ENCODE measurements around the gene SLC43A1. TPM values are rescaled to one million over a fixed set of nuclear protein-coding genes. Genes with fewer than 3 reads are reported as not detected.
"Not testable (repeated sequence)": the region's sequence is repeated elsewhere in the genome, so short reads cannot be mapped to it uniquely, and the experiment has no call there.

The SLC43A1 gene
- total RNA-seq, 1 donor from 2014 or later: 16.2 TPM

GRCh38 chr11:57458060-57458409 lies 57.5 kb downstream of the SLC43A1 start:
- DNase-seq (ENCODE audit: extremely low spot score, unreplicated experiment): no peak
- no peak overlapping the region for H3K27ac Mint-ChIP-seq (ENCODE audit: unreplicated experiment)
- no peaks in the 10 kb centered on the region for H3K36me3 Mint-ChIP-seq (ENCODE audit: unreplicated experiment)
- peak overlapping the region; percentile 42 for H3K4me3 Mint-ChIP-seq (ENCODE audit: unreplicated experiment)
- peaks cover 22% of the 10 kb centered on the region for H3K4me1 Mint-ChIP-seq (ENCODE audit: unreplicated experiment)
- peaks cover 53% of the 10 kb centered on the region for H3K27me3 Mint-ChIP-seq (ENCODE audit: unreplicated experiment)
- no peak for TF ChIP-seq CTCF (IDR thresholded peaks at IDR 0.05)
- H3K9me3 Mint-ChIP-seq (ENCODE audit: unreplicated experiment): no peaks in the 10 kb centered on the region

- peaks cover 22% of the 10 kb centered on the region for H3K4me1 Mint-ChIP-seq (ENCODE audit: unreplicated experiment)
- H3K9me3 Mint-ChIP-seq (ENCODE audit: unreplicated experiment): no peaks in the 10 kb centered on the region
- H3K27me3 Mint-ChIP-seq (ENCODE audit: unreplicated experiment): peaks cover 53% of the 10 kb centered on the region
- DNase-seq (ENCODE audit: extremely low spot score, unreplicated experiment): no peak
- no peak for TF ChIP-seq CTCF (IDR thresholded peaks at IDR 0.05)
- peak overlapping the region; percentile 56 for H3K4me3 Mint-ChIP-seq (ENCODE audit: unreplicated experiment)
- H3K36me3 Mint-ChIP-seq (ENCODE audit: unreplicated experiment): no peaks in the 10 kb centered on the region
- no peak overlapping the region for H3K27ac Mint-ChIP-seq (ENCODE audit: unreplicated experiment)
Measured at GRCh38 chr11:57457643-57458023, 57.9 kb downstream of the SLC43A1 start.

- Mint-ChIP-seq H3K4me1 (ENCODE audit: unreplicated experiment) (peaks cover 22% of the 10 kb centered on the region), H3K4me3 (ENCODE audit: unreplicated experiment) (peak overlapping the region; percentile 56), H3K27ac (ENCODE audit: unreplicated experiment) (no peak overlapping the region), H3K27me3 (ENCODE audit: unreplicated experiment) (peaks cover 54% of the 10 kb centered on the region), H3K36me3 (ENCODE audit: unreplicated experiment) (no peaks in the 10 kb centered on the region), H3K9me3 (ENCODE audit: unreplicated experiment) (no peaks in the 10 kb centered on the region)
- peak; percentile 99 for TF ChIP-seq CTCF (IDR thresholded peaks at IDR 0.05)
- peak; percentile 95 for DNase-seq (ENCODE audit: extremely low spot score, unreplicated experiment)
Measured at GRCh38 chr11:57456960-57457642, 58.4 kb downstream of the SLC43A1 start.

GRCh38 chr11:57453543-57454177 lies 61.8 kb downstream of the SLC43A1 start:
- Mint-ChIP-seq H3K4me1 (ENCODE audit: unreplicated experiment) (peaks cover 9% of the 10 kb centered on the region), H3K27ac (ENCODE audit: unreplicated experiment) (no peak overlapping the region), H3K27me3 (ENCODE audit: unreplicated experiment) (peaks cover 53% of the 10 kb centered on the region), H3K4me3 (ENCODE audit: unreplicated experiment) (no peak overlapping the region), H3K36me3 (ENCODE audit: unreplicated experiment) (no peaks in the 10 kb centered on the region), H3K9me3 (ENCODE audit: unreplicated experiment) (no peaks in the 10 kb centered on the region)
- DNase-seq (ENCODE audit: extremely low spot score, unreplicated experiment): no peak
- no peak for TF ChIP-seq CTCF (IDR thresholded peaks at IDR 0.05)

- Mint-ChIP-seq H3K4me3 (ENCODE audit: unreplicated experiment) (no peak overlapping the region), H3K27me3 (ENCODE audit: unreplicated experiment) (peaks cover 33% of the 10 kb centered on the region), H3K36me3 (ENCODE audit: unreplicated experiment) (no peaks in the 10 kb centered on the region), H3K27ac (ENCODE audit: unreplicated experiment) (no peak overlapping the region), H3K9me3 (ENCODE audit: unreplicated experiment) (no peaks in the 10 kb centered on the region), H3K4me1 (ENCODE audit: unreplicated experiment) (no peaks in the 10 kb centered on the region)
- no peak for TF ChIP-seq CTCF (IDR thresholded peaks at IDR 0.05)
- no peak for DNase-seq (ENCODE audit: extremely low spot score, unreplicated experiment)
Measured at GRCh38 chr11:57446055-57446454, 69.4 kb downstream of the SLC43A1 start.

GRCh38 chr11:57445122-57445394 lies 70.4 kb downstream of the SLC43A1 start:
- H3K4me1 Mint-ChIP-seq (ENCODE audit: unreplicated experiment); H3K9me3 Mint-ChIP-seq (ENCODE audit: unreplicated experiment); H3K36me3 Mint-ChIP-seq (ENCODE audit: unreplicated experiment); H3K27ac Mint-ChIP-seq (ENCODE audit: unreplicated experiment); DNase-seq (ENCODE audit: extremely low spot score, unreplicated experiment); H3K4me3 Mint-ChIP-seq (ENCODE audit: unreplicated experiment): not testable (repeated sequence)
- peaks cover 25% of the 10 kb centered on the region for H3K27me3 Mint-ChIP-seq (ENCODE audit: unreplicated experiment)

Data from osteocyte (in vitro differentiated cells).